ENCODE data around the gene RPL13A.
A peak's percentile ranks its signal among the peaks of the same experiment; 100 is the strongest.

RPL13A gene

GRCh38 chr19:49491030-49491803 lies 3.8 kb downstream of the RPL13A start:
- no peak for TF ChIP-seq Cebpa-rat (IDR thresholded peaks at IDR 0.05)

GRCh38 chr19:49491804-49492572 lies 4.6 kb downstream of the RPL13A start:
- Histone ChIP-seq H3K9me3 (replicated peaks in 1 of 11) (peaks cover 0 to 7% (median 0%) of the 10 kb centered on the region in 11 experiments; a peak in 2 of 22 replicates), H3K4me2 (peak overlapping the region in 6 of 11 experiments; percentile 2 to 97 (median 24); a peak in 4 of 22 replicates), H4K20me1 (peaks cover 43 to 57% (median 53%) of the 10 kb centered on the region in 11 experiments), H3K36me3 (peaks cover 48 to 60% (median 56%) of the 10 kb centered on the region in 11 experiments), H3K27me3 (no peaks in the 10 kb centered on the region), H3K9ac (peak overlapping the region in 6 of 11 experiments; percentile 1 to 99 (median 30); a peak in 7 of 22 replicates), H3K4me3 (0 out of 20 replicates have a peak overlapping the region, but pooled peaks of 1 of the 10 experiments have one; percentile 14), H3K27ac (peak overlapping the region in 3 of 11 experiments; percentile 34 to 53 (median 40); a peak in 5 of 22 replicates), H3K4me1 (peaks cover 35 to 60% (median 41%) of the 10 kb centered on the region in 10 experiments)
- TF ChIP-seq Cebpa-rat (IDR thresholded peaks at IDR 0.05): no peak

More at GRCh38 chr19:49491030-49491803, 3.8 kb downstream of the RPL13A start:
- peak overlapping the region in 10 of 11 experiments; percentile 90 to 98 (median 96); a peak in 17 of 22 replicates for H3K27ac ChIP-seq
- no peaks in the 10 kb centered on the region for H3K27me3 ChIP-seq
- peaks cover 0 to 7% (median 0%) of the 10 kb centered on the region in 11 experiments; a peak in 2 of 22 replicates for H3K9me3 ChIP-seq (replicated peaks in 1 of 11)
- peak overlapping the region; percentile 93 to 99 (median 97); a peak in 19 of 22 replicates for H3K9ac ChIP-seq
- H3K4me3 ChIP-seq: peak overlapping the region in 8 of 10 experiments; percentile 89 to 99 (median 94); a peak in 13 of 20 replicates
- peaks cover 35 to 68% (median 43%) of the 10 kb centered on the region in 10 experiments for H3K4me1 ChIP-seq
- peak overlapping the region; percentile 79 to 97 (median 93); a peak in 21 of 22 replicates for H3K4me2 ChIP-seq
- peaks cover 48 to 57% (median 55%) of the 10 kb centered on the region in 11 experiments for H3K36me3 ChIP-seq
- peaks cover 43 to 57% (median 53%) of the 10 kb centered on the region in 11 experiments for H4K20me1 ChIP-seq

- peaks cover 53 to 68% (median 62%) of the 10 kb centered on the region in 11 experiments for H3K36me3 ChIP-seq
- H3K9me3 ChIP-seq (replicated peaks in 1 of 11): peaks cover 0 to 7% (median 0%) of the 10 kb centered on the region in 11 experiments; a peak in 2 of 22 replicates
- H3K9ac ChIP-seq: peak overlapping the region in 6 of 11 experiments; percentile 0 to 34 (median 16); a peak in 7 of 22 replicates
- no peak overlapping the region for H3K4me2 ChIP-seq
- H3K4me1 ChIP-seq: peaks cover 40 to 64% (median 46%) of the 10 kb centered on the region in 10 experiments
- H3K27me3 ChIP-seq: no peaks in the 10 kb centered on the region
- peaks cover 46 to 63% (median 59%) of the 10 kb centered on the region in 11 experiments for H4K20me1 ChIP-seq
- no peak overlapping the region for H3K4me3 ChIP-seq
- no peak for TF ChIP-seq Cebpa-rat (IDR thresholded peaks at IDR 0.05)
- H3K27ac ChIP-seq: peak overlapping the region in 8 of 11 experiments; percentile 7 to 53 (median 39); a peak in 11 of 22 replicates
Measured at GRCh38 chr19:49492573-49493405, 5.4 kb downstream of the RPL13A start.

DNA sequence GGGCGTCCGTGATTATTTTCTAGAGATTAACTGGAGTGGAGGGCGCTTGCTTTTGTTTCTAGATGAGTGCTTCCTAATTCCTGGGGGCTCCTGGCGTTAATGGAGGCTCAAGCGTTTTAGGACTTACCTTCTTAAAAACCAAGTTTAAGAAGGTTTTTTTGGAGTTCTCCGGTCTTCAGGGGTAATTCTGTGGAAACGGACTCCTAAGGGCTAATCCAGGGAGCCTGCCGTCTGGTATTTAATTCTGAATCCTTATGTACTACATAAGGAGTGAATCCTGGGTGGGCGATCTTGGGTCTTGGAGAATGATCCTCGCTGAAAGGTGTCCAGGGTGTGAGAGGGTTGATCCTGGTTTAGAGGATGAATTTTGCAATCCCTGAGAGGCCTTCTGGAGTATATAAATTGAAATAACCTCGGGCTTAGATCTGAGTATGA lies 9.2 kb downstream of the RPL13A start:
- TF ChIP-seq Cebpa-rat (IDR thresholded peaks at IDR 0.05): no peak
- Histone ChIP-seq H3K4me2 (peak overlapping the region; percentile 89 to 100 (median 99)), H4K20me1 (peaks cover 30 to 62% (median 56%) of the 10 kb centered on the region in 11 experiments), H3K9ac (peak overlapping the region; percentile 96 to 99 (median 98)), H3K4me1 (peaks cover 52 to 76% (median 63%) of the 10 kb centered on the region in 10 experiments), H3K9me3 (replicated peaks in 1 of 11) (no peaks in the 10 kb centered on the region), H3K27me3 (no peaks in the 10 kb centered on the region), H3K27ac (peak overlapping the region; percentile 96 to 99 (median 98)), H3K4me3 (peak overlapping the region; percentile 86 to 96 (median 92)), H3K36me3 (peaks cover 45 to 54% (median 48%) of the 10 kb centered on the region in 11 experiments)

GRCh38 chr19:49497047-49497788 lies 9.8 kb downstream of the RPL13A start:
- Histone ChIP-seq H3K4me1 (peaks cover 52 to 70% (median 66%) of the 10 kb centered on the region in 10 experiments), H3K9me3 (replicated peaks in 1 of 11) (no peaks in the 10 kb centered on the region), H3K9ac (peak overlapping the region; percentile 96 to 99 (median 98)), H3K4me2 (peak overlapping the region; percentile 89 to 100 (median 99)), H3K27ac (peak overlapping the region; percentile 96 to 99 (median 98)), H3K36me3 (peaks cover 39 to 47% (median 42%) of the 10 kb centered on the region in 11 experiments), H3K4me3 (peak overlapping the region; percentile 86 to 96 (median 92)), H3K27me3 (no peaks in the 10 kb centered on the region), H4K20me1 (peaks cover 27 to 58% (median 50%) of the 10 kb centered on the region in 11 experiments)
- no peak for TF ChIP-seq Cebpa-rat (IDR thresholded peaks at IDR 0.05)

DNA sequence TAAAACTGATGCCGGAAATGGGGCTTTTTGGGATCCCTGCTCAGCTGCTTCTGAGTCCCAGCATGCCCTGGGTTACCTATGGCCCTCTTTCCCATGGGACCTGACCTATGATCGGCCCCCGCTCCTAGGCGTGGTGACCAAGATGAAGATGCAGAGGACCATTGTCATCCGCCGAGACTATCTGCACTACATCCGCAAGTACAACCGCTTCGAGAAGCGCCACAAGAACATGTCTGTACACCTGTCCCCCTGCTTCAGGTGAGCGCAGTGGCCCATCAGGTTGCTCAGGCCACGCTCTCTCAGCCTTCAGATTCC lies 10.3 kb downstream of the RPL13A start:
- Histone ChIP-seq H3K9me3 (replicated peaks in 1 of 11) (no peaks in the 10 kb centered on the region), H3K4me3 (peak overlapping the region; percentile 86 to 96 (median 92)), H4K20me1 (peaks cover 27 to 53% (median 46%) of the 10 kb centered on the region in 11 experiments), H3K27ac (peak overlapping the region in 10 of 11 experiments; percentile 97 to 99 (median 98); a peak in 18 of 22 replicates), H3K4me1 (peaks cover 52 to 74% (median 67%) of the 10 kb centered on the region in 10 experiments), H3K9ac (peak overlapping the region; percentile 96 to 99 (median 98)), H3K4me2 (peak overlapping the region; percentile 89 to 100 (median 99)), H3K27me3 (no peaks in the 10 kb centered on the region), H3K36me3 (peaks cover 34 to 42% (median 37%) of the 10 kb centered on the region in 11 experiments)
- no peak for TF ChIP-seq Cebpa-rat (IDR thresholded peaks at IDR 0.05)

DNA sequence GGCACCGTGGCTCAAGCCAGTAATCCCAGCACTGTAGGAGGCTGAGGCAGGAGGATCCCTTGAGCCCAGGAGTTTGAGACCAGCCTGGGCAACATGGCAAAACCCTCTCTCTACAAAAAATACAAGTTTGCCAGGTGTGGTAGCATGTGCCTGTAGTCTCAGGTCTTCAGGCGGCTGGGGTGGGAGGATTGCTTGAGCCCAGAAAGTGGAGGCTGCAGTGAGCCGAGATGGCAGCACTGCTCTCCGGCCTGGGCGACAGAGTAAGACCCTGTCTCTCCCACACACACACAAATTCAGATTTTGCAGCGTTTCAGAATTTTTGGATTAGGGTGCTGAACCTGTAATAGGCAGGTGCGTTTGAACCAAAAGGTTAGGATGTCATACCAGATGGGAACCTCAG lies 11.1 kb downstream of the RPL13A start:
- peaks cover 28 to 35% (median 31%) of the 10 kb centered on the region in 11 experiments for H3K36me3 ChIP-seq
- peak overlapping the region; percentile 96 to 99 (median 98) for H3K9ac ChIP-seq
- H3K4me1 ChIP-seq: peaks cover 52 to 81% (median 69%) of the 10 kb centered on the region in 10 experiments
- peak overlapping the region; percentile 89 to 100 (median 99) for H3K4me2 ChIP-seq
- peaks cover 27 to 49% (median 42%) of the 10 kb centered on the region in 11 experiments for H4K20me1 ChIP-seq
- H3K4me3 ChIP-seq: peak overlapping the region; percentile 86 to 96 (median 92); a peak in 18 of 20 replicates
- H3K27me3 ChIP-seq: no peaks in the 10 kb centered on the region
- no peak for TF ChIP-seq Cebpa-rat (IDR thresholded peaks at IDR 0.05)
- peak overlapping the region in 8 of 11 experiments; percentile 74 to 99 (median 98); a peak in 15 of 22 replicates for H3K27ac ChIP-seq
- no peaks in the 10 kb centered on the region for H3K9me3 ChIP-seq (replicated peaks in 1 of 11)
